Activated CD4-positive, CD25-positive, alpha-beta regulatory T cell treated with anti-CD3 and anti-CD28 coated beads, Interleukin-2, amount 50 U/mL, for 24 hours (primary cell): ENCODE data around the gene PWP1.

Experiments used
- ATAC-seq, 2 donors: fragments of 150-1000 bp; cut with Tn5 transposase; one replicate each; pipeline ENCODE4 v1.10.0; 2021; ENCODE audit warnings: mild to moderate bottlenecking in 1 of 2, moderate library complexity in 1 of 2

The PWP1 gene

GRCh38 chr12:107685360-107686248 lies at the start of gene PWP1:
TSS of gene PWP1 (plus strand) at chr12:107685799. CDS start at chr12:107685900, 101 bp downstream.
- ATAC-seq, result peak; percentile 93 to 95

GRCh38 chr12:107641154-107641553 lies 44.4 kb upstream of the PWP1 start:
- ATAC-seq, result no peak

- no peak for ATAC-seq
Measured at GRCh38 chr12:107642240-107642639, 43.4 kb upstream of the PWP1 start.

- ATAC-seq, result no peak
Measured at GRCh38 chr12:107645630-107646333, 39.8 kb upstream of the PWP1 start.

DNA sequence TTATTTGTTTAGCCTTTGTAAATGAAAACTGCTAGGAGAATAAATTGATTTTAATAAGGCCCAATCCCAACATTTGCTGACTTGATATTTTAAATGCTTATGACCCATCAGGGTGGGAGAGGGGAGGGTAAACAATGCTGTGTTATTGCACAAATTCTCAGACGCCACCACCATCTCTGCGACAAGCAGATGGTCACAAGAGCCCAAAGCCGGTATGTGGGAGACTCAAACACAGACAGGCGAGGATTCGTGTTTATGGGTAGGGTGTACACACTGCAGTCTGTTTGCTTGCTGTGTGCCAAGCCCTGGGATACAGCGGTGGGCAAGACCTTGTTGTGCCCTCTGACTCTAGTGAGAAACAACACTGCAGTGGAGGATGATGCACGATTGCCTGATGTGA lies 39.2 kb upstream of the PWP1 start:
- no peak for ATAC-seq

- no peak for ATAC-seq
Measured at GRCh38 chr12:107649661-107650061, 35.9 kb upstream of the PWP1 start.

DNA sequence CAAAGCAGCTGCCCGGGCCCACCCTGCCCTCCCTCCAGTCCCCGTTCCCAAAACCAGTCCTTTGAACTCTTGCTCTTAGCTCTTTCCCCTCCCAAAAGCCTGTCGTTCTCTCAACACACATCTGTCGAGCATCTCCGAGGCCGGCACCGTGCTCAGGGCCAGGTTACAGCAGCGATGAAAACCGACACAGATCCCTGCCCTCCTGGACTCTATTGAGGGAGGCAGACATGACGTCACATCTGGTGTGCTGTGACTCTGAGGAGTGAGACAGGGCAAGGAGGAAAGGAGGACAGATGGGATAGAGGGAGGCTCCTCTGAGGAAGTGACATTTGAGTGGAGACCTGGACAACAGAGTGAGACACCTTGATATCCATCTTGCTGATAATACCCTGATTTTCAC lies 34.6 kb upstream of the PWP1 start:
- ATAC-seq, result no peak

- ATAC-seq, result no peak
Measured at GRCh38 chr12:107651571-107652449, 33.8 kb upstream of the PWP1 start.

DNA sequence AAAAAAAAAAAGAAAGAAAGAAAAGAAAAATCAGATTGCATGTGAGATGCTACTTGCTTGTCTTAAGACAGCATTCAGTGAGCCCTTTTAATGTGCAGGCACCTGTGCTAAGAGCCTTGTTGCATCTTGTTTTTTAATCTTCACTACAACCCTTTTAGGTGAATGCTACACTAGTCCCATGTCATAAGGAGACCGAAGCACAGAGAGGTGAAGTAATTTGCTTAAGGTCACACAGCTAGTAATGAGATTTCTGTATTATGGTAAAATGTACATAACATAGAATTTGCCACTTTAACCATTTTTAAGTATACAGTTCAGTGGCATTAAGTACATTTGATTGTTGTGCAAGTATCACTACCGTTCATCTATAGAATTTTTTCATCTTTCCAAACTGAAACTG lies 32.1 kb upstream of the PWP1 start:
- ATAC-seq, result no peak

GRCh38 chr12:107654873-107655272 lies 30.7 kb upstream of the PWP1 start:
- no peak for ATAC-seq

DNA sequence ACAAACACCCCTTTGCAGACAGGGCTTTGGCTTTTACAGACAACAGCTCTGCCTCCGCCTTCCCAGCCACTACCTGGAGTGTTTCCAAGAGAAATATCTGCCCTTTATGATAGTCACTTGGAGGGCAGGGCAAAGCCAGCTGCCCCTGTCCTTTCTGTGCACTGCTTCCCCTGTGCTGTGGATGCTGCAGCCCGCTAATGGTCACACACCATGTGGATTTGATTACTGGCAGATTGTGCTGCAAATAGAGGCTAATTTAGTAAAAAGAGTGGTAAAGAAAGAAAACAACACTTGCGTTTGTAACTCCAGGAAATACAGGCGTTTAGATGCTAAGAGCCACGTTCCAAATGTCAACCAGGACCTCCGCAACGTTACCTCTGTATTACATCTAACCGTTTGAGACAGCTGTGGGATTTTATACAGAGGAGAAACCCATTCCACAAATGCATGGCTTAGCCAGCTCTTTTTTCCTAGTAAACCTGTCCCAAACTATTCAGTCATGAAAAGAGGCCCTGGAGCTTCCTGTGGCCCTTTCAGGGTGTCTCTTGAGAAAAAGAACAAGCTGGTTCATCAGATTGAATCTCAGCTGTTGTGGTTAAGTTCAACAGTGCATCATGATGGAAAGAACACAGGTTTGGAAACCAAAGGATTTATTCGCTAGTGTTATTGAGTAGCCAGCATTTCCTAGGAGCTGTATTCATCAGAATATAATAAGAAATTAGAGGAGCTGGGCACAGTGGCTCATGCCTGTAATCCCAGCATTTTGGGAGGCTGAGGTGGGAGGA lies 30.1 kb upstream of the PWP1 start:
- no peak for ATAC-seq

DNA sequence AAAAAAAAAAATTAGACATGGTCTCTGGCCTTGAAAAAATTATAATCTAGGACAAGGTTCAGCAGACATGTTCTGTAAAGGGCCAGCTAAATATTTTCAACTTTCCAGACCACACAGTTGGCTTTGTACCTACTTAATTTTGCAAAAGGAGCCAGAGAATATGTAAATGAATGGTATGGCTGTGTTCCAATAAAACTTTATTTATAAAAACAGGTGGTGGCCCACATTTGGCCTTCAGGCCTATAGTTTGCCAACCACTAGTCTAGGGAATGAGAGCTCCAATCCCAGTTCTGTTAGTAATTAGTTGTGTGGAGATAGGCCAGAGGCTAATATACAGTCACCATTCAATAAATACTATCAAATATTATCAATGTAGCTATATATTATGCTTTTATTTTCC lies 29.3 kb upstream of the PWP1 start:
- no peak for ATAC-seq

- ATAC-seq, result no peak
Measured at GRCh38 chr12:107657133-107657532, 28.5 kb upstream of the PWP1 start.

DNA sequence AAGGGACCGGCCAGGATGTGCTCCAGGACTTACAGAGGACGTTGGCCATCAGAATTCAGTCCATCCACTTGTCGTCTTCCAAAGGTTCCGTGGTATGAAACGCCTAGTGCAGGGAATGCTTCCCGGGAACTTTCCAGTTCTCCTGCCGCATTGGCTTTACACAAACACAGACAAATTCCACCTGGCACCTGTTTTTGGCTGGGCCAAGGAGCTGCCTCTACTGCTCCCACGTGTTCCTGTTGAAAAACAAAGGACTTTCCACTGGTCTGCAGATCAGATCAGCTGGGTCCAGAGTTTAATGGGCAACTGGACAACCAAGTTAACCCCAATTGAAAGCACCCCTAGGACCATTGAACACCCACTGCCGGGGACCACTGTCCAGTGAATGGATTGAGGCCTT lies 28.0 kb upstream of the PWP1 start:
- no peak for ATAC-seq

- ATAC-seq, result no peak
Measured at GRCh38 chr12:107660235-107660634, 25.4 kb upstream of the PWP1 start.

DNA sequence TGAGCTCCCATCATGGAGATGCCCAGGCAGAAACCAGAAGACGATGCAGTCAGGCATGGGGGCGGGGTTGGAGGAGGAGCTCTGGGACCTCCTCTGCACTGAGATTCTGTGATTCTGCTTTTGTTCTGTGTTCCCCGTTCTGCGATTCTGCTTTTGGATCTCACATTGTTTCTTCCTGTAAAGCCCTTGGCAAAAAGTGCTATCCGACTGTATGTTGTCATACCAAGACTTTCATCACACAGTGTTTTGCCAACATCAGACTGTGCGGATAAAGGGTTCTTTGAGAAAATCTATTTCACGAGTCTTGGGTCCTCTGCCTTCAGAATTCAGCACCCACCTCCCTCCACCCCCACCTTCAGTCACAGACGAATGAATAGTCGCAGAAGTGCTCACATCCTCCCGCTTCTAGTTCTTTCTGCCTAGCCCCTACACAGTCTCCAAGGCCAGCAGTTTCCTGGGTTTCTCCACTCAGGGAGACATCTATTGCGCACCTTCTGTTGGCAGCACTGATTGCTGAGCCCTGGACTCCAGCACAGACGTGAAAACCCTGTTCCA lies 24.7 kb upstream of the PWP1 start:
- no peak for ATAC-seq

- no peak for ATAC-seq
Measured at GRCh38 chr12:107661830-107662229, 23.8 kb upstream of the PWP1 start.

GRCh38 chr12:107662484-107662883 lies 23.1 kb upstream of the PWP1 start:
- no peak for ATAC-seq

- ATAC-seq, result no peak
Measured at GRCh38 chr12:107663277-107663676, 22.3 kb upstream of the PWP1 start.

DNA sequence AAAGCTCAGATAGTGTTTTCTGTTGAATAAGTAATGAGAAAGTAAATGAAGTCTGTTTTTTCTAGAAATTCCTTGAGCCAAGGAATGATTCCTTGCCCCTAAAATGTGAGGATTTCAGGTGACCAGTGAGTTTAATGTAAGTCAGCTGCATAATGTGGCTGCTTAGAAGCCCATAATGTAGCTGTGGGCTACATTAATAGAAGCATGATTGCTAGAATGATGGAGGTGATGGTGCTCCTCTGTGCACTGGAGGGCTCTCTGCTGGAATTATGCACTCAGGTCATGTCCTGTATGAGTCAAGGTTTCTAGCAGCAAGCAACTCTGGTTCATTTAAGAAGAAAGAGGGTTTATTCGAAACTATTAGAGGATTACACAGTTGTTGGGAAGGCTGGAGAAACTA lies 19.6 kb upstream of the PWP1 start:
- no peak for ATAC-seq

- ATAC-seq, result no peak
Measured at GRCh38 chr12:107667464-107667863, 18.1 kb upstream of the PWP1 start.
